ENCODE data around the gene TRAF6. TPM values are rescaled to one million over a fixed set of nuclear protein-coding genes. Genes with fewer than 3 reads are reported as not detected.
"Not testable (repeated sequence)": the region's sequence is repeated elsewhere in the genome, so short reads cannot be mapped to it uniquely, and the experiment has no call there.

The TRAF6 gene
- total RNA-seq, 2 donors from 2014 or later = 10.3 to 19.0 TPM

DNA sequence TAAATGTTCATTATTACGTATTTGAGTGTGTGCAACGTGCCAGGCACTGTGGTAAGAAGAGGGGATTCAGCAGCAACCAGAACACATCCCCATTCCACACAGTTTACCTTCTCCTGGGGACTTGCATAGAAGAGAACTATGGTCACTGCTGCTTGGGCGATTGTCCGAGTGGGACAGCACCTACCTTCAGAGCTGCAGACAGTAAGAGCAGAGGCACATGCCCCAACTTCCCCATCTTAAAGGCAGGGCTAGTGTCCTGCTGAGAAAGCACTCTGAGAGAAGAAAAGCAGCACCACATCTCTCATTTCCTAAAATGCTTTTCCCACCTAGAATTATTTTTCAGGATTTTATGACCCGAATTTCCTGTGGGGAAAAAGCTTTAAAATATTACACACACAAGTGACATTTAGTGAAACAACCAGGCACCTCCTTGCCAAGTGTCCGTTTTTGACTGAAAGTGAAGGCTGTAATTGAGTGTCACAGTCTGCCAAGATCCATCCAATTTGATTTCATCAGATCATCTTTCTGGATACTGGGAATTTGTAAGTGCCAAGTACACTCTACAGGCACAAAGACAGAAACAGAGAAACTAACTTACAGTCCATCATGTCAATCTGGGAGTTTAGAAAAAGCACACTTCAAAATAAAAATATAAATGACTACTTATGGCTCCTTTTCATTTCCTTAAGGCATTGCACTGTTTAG, 24.6 kb downstream of the TRAF6 start:
- 82% methylated on average over 6 of the region's 6 CpGs for WGBS
- no peaks in the 10 kb centered on the region for H3K36me3 ChIP-seq
- H3K4me3 ChIP-seq = no peak overlapping the region
- no peaks in the 10 kb centered on the region for H3K9me3 ChIP-seq
- intact Hi-C loops (cut with DNase I) = loop anchor here (10.0 kb wide), 1 partner anchor 871 kb away; the partner anchor contains the start of gene FJX1
- no peaks in the 10 kb centered on the region for H3K27me3 ChIP-seq (replicated peaks; ENCODE audit: insufficient read depth)
- H3K4me1 ChIP-seq (replicated peaks) = no peaks in the 10 kb centered on the region
- no peak for DNase-seq (ENCODE audit: low spot score)
- H3K27ac ChIP-seq = no peak overlapping the region
- TF ChIP-seq, protein P1, sequence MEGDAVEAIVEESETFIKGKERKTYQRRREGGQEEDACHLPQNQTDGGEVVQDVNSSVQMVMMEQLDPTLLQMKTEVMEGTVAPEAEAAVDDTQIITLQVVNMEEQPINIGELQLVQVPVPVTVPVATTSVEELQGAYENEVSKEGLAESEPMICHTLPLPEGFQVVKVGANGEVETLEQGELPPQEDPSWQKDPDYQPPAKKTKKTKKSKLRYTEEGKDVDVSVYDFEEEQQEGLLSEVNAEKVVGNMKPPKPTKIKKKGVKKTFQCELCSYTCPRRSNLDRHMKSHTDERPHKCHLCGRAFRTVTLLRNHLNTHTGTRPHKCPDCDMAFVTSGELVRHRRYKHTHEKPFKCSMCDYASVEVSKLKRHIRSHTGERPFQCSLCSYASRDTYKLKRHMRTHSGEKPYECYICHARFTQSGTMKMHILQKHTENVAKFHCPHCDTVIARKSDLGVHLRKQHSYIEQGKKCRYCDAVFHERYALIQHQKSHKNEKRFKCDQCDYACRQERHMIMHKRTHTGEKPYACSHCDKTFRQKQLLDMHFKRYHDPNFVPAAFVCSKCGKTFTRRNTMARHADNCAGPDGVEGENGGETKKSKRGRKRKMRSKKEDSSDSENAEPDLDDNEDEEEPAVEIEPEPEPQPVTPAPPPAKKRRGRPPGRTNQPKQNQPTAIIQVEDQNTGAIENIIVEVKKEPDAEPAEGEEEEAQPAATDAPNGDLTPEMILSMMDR (IDR thresholded peaks at IDR 0.05) = no peak
- TF ChIP-seq POLR2AphosphoS5 (IDR thresholded peaks at IDR 0.05) (no peak), POLR2A (IDR thresholded peaks at IDR 0.05) (no peak)

DNA sequence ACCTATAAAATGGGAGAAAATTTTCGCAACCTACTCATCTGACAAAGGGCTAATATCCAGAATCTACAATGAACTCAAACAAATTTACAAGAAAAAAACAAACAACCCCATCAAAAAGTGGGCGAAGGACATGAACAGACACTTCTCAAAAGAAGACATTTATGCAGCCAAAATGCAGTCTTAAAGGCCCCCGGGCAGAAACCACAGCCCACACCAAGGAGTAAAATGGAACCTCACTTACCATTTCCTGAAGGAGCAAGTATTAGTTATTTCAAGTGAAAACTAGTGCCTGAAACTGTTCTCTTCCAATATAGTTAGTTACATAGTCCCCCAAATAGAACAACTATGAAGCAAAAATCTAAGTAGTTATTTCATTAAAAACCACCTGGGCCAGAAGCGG, 27.0 kb downstream of the TRAF6 start:
- 84% methylated on average over 3 of the region's 4 CpGs for WGBS
- intact Hi-C loops (cut with DNase I) = loop anchor here (10.0 kb wide), 1 partner anchor 868 kb away; the partner anchor contains the start of gene FJX1
- H3K36me3 ChIP-seq = not testable (repeated sequence)

DNA sequence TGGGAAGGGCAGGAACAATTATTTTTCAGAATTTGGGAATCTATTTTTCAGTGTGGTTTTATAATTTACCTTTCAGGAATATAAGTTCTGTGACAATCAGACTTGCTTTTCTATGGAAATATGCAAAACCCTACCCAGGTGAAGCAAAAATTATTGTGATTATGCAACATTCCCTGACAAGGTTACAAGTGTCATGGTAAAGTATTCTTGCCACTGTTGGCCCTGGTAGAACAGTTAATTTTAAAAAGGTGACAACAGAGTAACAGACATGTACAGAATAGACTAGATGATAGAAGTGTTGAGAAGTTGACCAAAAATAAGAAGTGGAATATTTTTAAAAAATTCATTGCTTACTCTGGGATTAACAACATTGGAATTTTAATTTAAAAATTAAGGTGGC, 29.2 kb downstream of the TRAF6 start:
- H3K4me1 ChIP-seq (replicated peaks) = no peaks in the 10 kb centered on the region
- H3K27me3 ChIP-seq (replicated peaks; ENCODE audit: insufficient read depth) = no peaks in the 10 kb centered on the region
- TF ChIP-seq POLR2AphosphoS5 (IDR thresholded peaks at IDR 0.05) (no peak), POLR2A (IDR thresholded peaks at IDR 0.05) (no peak)
- TF ChIP-seq, protein P1 (IDR thresholded peaks at IDR 0.05) = no peak
- no peak overlapping the region for H3K27ac ChIP-seq
- no peaks in the 10 kb centered on the region for H3K9me3 ChIP-seq
- no peak overlapping the region for H3K4me3 ChIP-seq
- no peak for DNase-seq (ENCODE audit: low spot score)
- intact Hi-C loops (cut with DNase I) = loop anchor here (10.0 kb wide), 1 partner anchor 866 kb away; the partner anchor contains the start of gene FJX1
- no peaks in the 10 kb centered on the region for H3K36me3 ChIP-seq

More for the DNA sequence above, 27.0 kb downstream of the TRAF6 start:
- not testable (repeated sequence) for H3K4me1 ChIP-seq (replicated peaks); H3K27ac ChIP-seq; DNase-seq (ENCODE audit: low spot score); H3K27me3 ChIP-seq (replicated peaks; ENCODE audit: insufficient read depth); H3K4me3 ChIP-seq; H3K9me3 ChIP-seq

DNA sequence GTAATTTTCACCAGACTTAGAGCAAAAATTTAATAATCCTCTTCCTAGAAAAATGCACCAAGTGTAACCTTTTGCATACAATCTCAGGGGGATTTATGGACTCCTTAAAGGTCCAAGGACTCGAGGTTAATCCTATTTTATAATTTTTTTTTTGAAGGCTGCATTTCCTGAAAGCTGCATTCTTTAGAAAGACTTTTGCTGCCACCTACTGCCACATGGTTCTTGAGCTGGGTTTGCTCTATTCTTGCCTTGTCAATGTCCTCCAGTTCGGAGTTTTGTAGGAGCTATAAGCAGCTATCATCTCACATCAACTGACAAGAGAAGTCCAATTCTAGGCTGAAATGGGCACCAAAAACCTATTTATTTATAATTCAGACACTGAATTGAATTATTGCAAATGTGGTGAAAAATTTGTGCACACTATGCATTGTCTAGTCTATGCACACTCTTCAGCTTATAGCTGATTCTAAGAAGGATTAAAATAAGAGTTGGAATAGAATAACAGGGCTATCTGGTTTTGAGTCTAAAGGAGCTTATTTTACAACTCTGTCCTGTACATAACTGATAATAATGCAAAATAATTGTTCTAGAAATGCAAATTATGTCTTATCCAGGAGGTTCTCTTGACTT, 31.3 kb downstream of the TRAF6 start:
- TF ChIP-seq, protein P1 (IDR thresholded peaks at IDR 0.05) = peak in 3 of 4 experiments; percentile 25 to 61 (median 51)
- no peak for TF ChIP-seq POLR2AphosphoS5 (IDR thresholded peaks at IDR 0.05)
- intact Hi-C loops (cut with DNase I) = no loop called here
- no peak overlapping the region for H3K4me3 ChIP-seq
- H3K4me1 ChIP-seq (replicated peaks) = no peaks in the 10 kb centered on the region
- no peak for DNase-seq (ENCODE audit: low spot score)
- 27% methylated on average over 2 of the region's 2 CpGs for WGBS
- H3K36me3 ChIP-seq = no peaks in the 10 kb centered on the region
- H3K27ac ChIP-seq = no peak overlapping the region
- H3K9me3 ChIP-seq = no peaks in the 10 kb centered on the region
- no peaks in the 10 kb centered on the region for H3K27me3 ChIP-seq (replicated peaks; ENCODE audit: insufficient read depth)

DNA sequence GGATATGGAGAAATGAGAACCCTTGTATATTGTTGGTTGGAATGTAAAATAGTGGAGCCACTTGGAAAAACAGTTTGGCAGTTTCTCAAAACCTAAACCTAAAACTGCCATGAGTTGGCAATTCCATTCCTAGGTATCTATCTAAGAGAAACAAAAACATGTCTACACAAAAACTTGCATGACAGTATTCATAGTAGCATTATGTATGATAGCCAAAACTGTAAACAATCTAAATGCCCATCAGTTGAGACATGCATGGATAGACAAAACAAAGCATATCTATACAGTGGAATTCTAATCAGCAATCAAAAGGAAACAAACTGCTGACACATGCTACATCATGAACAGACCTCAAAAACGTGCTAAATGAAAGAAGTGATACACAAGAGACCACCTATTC, 34.9 kb downstream of the TRAF6 start:
- TF ChIP-seq, protein P1 (IDR thresholded peaks at IDR 0.05) = no peak
- TF ChIP-seq POLR2AphosphoS5 (IDR thresholded peaks at IDR 0.05) (no peak), POLR2A (IDR thresholded peaks at IDR 0.05) (no peak)
- 68% methylated on average over 1 of the region's 1 CpG for WGBS
- Histone ChIP-seq H3K27me3 (replicated peaks; ENCODE audit: insufficient read depth) (no peaks in the 10 kb centered on the region), H3K4me1 (replicated peaks) (no peaks in the 10 kb centered on the region), H3K36me3 (no peaks in the 10 kb centered on the region), H3K4me3 (no peak overlapping the region), H3K27ac (no peak overlapping the region), H3K9me3 (no peaks in the 10 kb centered on the region)
- no peak for DNase-seq (ENCODE audit: low spot score)
- intact Hi-C loops (cut with DNase I) = no loop called here

Data from prostate gland (tissue), 2 donors.